ENCODE measurements around the gene SLC17A6.

Gene SLC17A6

GRCh38 chr11:22389526-22390282, 51.5 kb downstream of the SLC17A6 start:
- TF ChIP-seq ZFX (IDR thresholded peaks at IDR 0.05; ENCODE audit: borderline replicate concordance) (no peak), CTCF (IDR thresholded peaks at IDR 0.05) (no peak)
- H3K27ac ChIP-seq: no peak overlapping the region

GRCh38 chr11:22390283-22390655, 52.1 kb downstream of the SLC17A6 start:
- no peak overlapping the region for H3K27ac ChIP-seq
- TF ChIP-seq ZFX (IDR thresholded peaks at IDR 0.05; ENCODE audit: borderline replicate concordance) (no peak), CTCF (IDR thresholded peaks at IDR 0.05) (no peak)

GRCh38 chr11:22392561-22392960, 54.4 kb downstream of the SLC17A6 start:
- H3K27ac ChIP-seq: no peak overlapping the region
- TF ChIP-seq ZFX (IDR thresholded peaks at IDR 0.05; ENCODE audit: borderline replicate concordance): no peak
- TF ChIP-seq CTCF (IDR thresholded peaks at IDR 0.05): no peak

- TF ChIP-seq ZFX (IDR thresholded peaks at IDR 0.05; ENCODE audit: borderline replicate concordance): no peak
These were observed 67.2 kb downstream of the SLC17A6 start for GRCh38 chr11:22405377-22405776.

GRCh38 chr11:22407267-22407666, 69.1 kb downstream of the SLC17A6 start:
- H3K27ac ChIP-seq: no peak overlapping the region
- no peak for TF ChIP-seq ZFX (IDR thresholded peaks at IDR 0.05; ENCODE audit: borderline replicate concordance)
- TF ChIP-seq CTCF (IDR thresholded peaks at IDR 0.05): no peak

More at GRCh38 chr11:22405377-22405776, 67.2 kb downstream of the SLC17A6 start:
- H3K27ac ChIP-seq: no peak overlapping the region

- no peak overlapping the region for H3K27ac ChIP-seq
These were observed 69.7 kb downstream of the SLC17A6 start for GRCh38 chr11:22407921-22408320.

GRCh38 chr11:22415476-22415875, 77.3 kb downstream of the SLC17A6 start:
- TF ChIP-seq ZFX (IDR thresholded peaks at IDR 0.05; ENCODE audit: borderline replicate concordance): no peak
- TF ChIP-seq CTCF (IDR thresholded peaks at IDR 0.05): no peak

More at GRCh38 chr11:22407921-22408320, 69.7 kb downstream of the SLC17A6 start:
- TF ChIP-seq ZFX (IDR thresholded peaks at IDR 0.05; ENCODE audit: borderline replicate concordance) (no peak), CTCF (IDR thresholded peaks at IDR 0.05) (no peak)

More at GRCh38 chr11:22415476-22415875, 77.3 kb downstream of the SLC17A6 start:
- H3K27ac ChIP-seq: no peak overlapping the region

All from 22Rv1 (cell line).